NCI-H2227 (cell line): Measurements from ENCODE around the gene SMIM35.

Experiments used
- DNase-seq: peaks from one replicate; lab custom pipeline; 2025; ENCODE audit not compliant: unreplicated experiment; lab: John Stamatoyannopoulos, UW

SMIM35 gene

GRCh38 chr11:118059246-118059940 is 27.4 kb downstream of the SMIM35 start:
- DNase-seq = no peak

- no peak for DNase-seq
Measured at GRCh38 chr11:118058311-118059245, 28.2 kb downstream of the SMIM35 start.

- no peak for DNase-seq
Measured at GRCh38 chr11:118057251-118058145, 29.3 kb downstream of the SMIM35 start.

GRCh38 chr11:118056806-118057205 is 30.0 kb downstream of the SMIM35 start:
- no peak for DNase-seq

- no peak for DNase-seq
Measured at GRCh38 chr11:118055966-118056365, 30.8 kb downstream of the SMIM35 start.

- no peak for DNase-seq
Measured at GRCh38 chr11:118054712-118055640, 31.8 kb downstream of the SMIM35 start.

- DNase-seq = no peak
Measured at GRCh38 chr11:118052581-118053206, 34.1 kb downstream of the SMIM35 start.

GRCh38 chr11:118051611-118052461 is 34.9 kb downstream of the SMIM35 start:
- no peak for DNase-seq

- no peak for DNase-seq
Measured at GRCh38 chr11:118051136-118051610, 35.6 kb downstream of the SMIM35 start.

GRCh38 chr11:118050208-118050891 is 36.4 kb downstream of the SMIM35 start:
- no peak for DNase-seq

GRCh38 chr11:118049771-118050170 is 37.0 kb downstream of the SMIM35 start:
- no peak for DNase-seq

- DNase-seq = no peak
Measured at GRCh38 chr11:118048472-118049370, 38.0 kb downstream of the SMIM35 start.

- no peak for DNase-seq
Measured at GRCh38 chr11:118047749-118048148, 39.0 kb downstream of the SMIM35 start.

GRCh38 chr11:118046964-118047700 is 39.6 kb downstream of the SMIM35 start:
- no peak for DNase-seq

GRCh38 chr11:118046051-118046963 is 40.5 kb downstream of the SMIM35 start:
- no peak for DNase-seq
